ENCODE results near the gene MT2A. TPM values are rescaled to one million over a fixed set of nuclear protein-coding genes. Genes with fewer than 3 reads are reported as not detected.

The MT2A gene
- total and polyA plus RNA-seq, 2 of the 13 experiments (the other 11 are each of a cell fraction or from before 2014, with no cell fraction given), result 135 to 371 TPM

DNA sequence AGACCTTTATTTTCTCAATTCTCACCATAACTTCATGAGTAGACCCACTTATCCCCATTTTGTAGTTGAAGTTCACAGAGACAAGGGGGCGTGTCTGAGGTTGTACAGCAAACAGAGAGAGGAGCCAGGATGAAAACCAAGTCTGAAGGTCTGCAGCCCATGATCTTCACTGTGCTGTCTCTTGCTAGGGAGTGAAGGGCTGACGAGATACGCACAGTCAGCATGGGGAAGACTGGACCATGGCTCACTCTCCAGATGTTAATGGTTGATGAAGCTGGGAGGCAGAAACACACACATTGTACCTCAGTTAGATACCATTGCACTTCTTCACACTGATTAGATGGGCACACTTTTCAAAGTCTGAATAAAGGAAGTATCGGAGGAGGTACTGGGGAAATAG is 49.3 kb upstream of the MT2A start:
- peak; percentile 47 for FAIRE-seq
- POLR2A ChIA-PET, result no interaction called here

DNA sequence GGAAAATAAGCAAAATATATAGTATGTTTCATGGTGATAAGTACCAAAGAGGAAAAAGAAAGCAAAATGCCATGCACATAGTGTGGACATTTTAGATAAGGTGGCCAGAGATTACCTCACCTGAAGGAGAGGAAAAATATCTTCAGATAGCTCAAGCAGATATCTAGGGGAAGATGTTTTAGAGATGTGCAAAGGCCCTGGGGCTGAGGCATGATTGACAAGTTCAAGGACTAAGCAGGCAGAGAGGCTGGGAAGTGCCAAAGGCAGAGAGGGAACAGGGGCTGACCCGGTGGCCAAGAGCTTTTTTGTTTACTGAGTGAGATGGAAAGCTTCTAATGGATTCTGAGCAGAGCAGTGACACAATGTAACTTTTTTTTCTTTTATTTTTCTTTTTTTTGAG is 47.9 kb upstream of the MT2A start:
- ChIA-PET POLR2A (no interaction called here), CTCF (ENCODE audit: low intra/inter-chr PET ratio, low total read pairs) (no interaction called here)
- DNase-seq (ENCODE audit: low spot score) (no peak), ATAC-seq (no peak), FAIRE-seq (no peak)
- BruUV-seq (replicated peaks), result no TSS peak
- Histone ChIP-seq H4K20me1 (ENCODE audit: insufficient read depth, low read length) (no peaks in the 10 kb centered on the region), H3K9ac (ENCODE audit: insufficient read depth, low read depth, low read length) (no peak overlapping the region), H3K27ac (ENCODE audit: extremely low read length, insufficient read depth, low read length) (no peak overlapping the region), H2AFZ (ENCODE audit: low read length) (no peak overlapping the region), H3K79me2 (ENCODE audit: insufficient read depth, low read length) (no peaks in the 10 kb centered on the region), H3K4me1 (ENCODE audit: insufficient read depth, low read length) (peaks cover 40% of the 10 kb centered on the region), H3K9me3 (ENCODE audit: low read length) (no peaks in the 10 kb centered on the region), H3K36me3 (replicated peaks in 1 of 2; ENCODE audit: control insufficient read depth in 1 of 2, insufficient read depth in 2 of 2, low read length in 2 of 2) (no peaks in the 10 kb centered on the region), H3K4me2 (ENCODE audit: low read depth, low read length) (no peak overlapping the region), H3K4me3 (replicated peaks in 1 of 3; ENCODE audit: insufficient read depth in 1 of 3, low read depth in 2 of 3, low read length in 3 of 3) (no peak overlapping the region), H3K27me3 (ENCODE audit: control insufficient read depth in 1 of 2, insufficient read depth in 2 of 2, low read length in 2 of 2) (peaks cover 3 to 36% of the 10 kb centered on the region in 2 experiments; a peak in 3 of 5 replicates)
- intact Hi-C loops (cut with micrococcal nuclease; ENCODE audit: unreplicated experiment) (no loop called here), in situ Hi-C loops (cut with HindIII; ENCODE audit: extremely low pct_ligation_motif_present, low pct_unique_long_range_greater_than_20kb) (no loop called here)
- WGBS (ENCODE audit: low lambda C conversion rate), result 0% methylated on average over 1 of the region's 1 CpG
- TF ChIP-seq AHR (CRISPR knock-in tag; IDR thresholded peaks at IDR 0.05), result no peak
- TF ChIP-seq, protein P1, sequence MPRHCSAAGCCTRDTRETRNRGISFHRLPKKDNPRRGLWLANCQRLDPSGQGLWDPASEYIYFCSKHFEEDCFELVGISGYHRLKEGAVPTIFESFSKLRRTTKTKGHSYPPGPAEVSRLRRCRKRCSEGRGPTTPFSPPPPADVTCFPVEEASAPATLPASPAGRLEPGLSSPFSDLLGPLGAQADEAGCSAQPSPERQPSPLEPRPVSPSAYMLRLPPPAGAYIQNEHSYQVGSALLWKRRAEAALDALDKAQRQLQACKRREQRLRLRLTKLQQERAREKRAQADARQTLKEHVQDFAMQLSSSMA (CRISPR knock-in tag; IDR thresholded peaks at IDR 0.05), result no peak
- TF ChIP-seq, protein P2, sequence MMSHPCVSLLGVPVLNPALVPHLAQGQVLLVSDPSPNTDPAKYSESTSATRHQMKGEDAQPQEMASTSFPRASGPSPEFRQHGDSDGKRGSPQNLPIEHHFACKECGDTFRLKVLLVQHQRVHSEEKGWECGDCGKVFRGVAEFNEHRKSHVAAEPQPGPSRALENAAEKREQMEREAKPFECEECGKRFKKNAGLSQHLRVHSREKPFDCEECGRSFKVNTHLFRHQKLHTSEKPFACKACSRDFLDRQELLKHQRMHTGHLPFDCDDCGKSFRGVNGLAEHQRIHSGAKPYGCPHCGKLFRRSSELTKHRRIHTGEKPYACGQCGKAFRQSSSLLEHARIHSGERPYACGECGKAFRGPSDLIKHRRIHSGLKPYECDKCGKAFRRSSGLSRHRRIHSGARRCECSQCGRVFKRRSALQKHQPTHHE (CRISPR knock-in tag; IDR thresholded peaks at IDR 0.05; ENCODE audit: borderline replicate concordance), result no peak
- no peak for TF ChIP-seq CHD4 (IDR thresholded peaks at IDR 0.05; ENCODE audit: borderline replicate concordance, low read length)
- TF ChIP-seq, protein P3, sequence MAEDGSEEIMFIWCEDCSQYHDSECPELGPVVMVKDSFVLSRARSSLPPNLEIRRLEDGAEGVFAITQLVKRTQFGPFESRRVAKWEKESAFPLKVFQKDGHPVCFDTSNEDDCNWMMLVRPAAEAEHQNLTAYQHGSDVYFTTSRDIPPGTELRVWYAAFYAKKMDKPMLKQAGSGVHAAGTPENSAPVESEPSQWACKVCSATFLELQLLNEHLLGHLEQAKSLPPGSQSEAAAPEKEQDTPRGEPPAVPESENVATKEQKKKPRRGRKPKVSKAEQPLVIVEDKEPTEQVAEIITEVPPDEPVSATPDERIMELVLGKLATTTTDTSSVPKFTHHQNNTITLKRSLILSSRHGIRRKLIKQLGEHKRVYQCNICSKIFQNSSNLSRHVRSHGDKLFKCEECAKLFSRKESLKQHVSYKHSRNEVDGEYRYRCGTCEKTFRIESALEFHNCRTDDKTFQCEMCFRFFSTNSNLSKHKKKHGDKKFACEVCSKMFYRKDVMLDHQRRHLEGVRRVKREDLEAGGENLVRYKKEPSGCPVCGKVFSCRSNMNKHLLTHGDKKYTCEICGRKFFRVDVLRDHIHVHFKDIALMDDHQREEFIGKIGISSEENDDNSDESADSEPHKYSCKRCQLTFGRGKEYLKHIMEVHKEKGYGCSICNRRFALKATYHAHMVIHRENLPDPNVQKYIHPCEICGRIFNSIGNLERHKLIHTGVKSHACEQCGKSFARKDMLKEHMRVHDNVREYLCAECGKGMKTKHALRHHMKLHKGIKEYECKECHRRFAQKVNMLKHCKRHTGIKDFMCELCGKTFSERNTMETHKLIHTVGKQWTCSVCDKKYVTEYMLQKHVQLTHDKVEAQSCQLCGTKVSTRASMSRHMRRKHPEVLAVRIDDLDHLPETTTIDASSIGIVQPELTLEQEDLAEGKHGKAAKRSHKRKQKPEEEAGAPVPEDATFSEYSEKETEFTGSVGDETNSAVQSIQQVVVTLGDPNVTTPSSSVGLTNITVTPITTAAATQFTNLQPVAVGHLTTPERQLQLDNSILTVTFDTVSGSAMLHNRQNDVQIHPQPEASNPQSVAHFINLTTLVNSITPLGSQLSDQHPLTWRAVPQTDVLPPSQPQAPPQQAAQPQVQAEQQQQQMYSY (CRISPR knock-in tag; IDR thresholded peaks at IDR 0.05), result no peak
- no peak for TF ChIP-seq MXI1 (IDR thresholded peaks at IDR 0.05; ENCODE audit: borderline replicate concordance, low read depth, low read length)
- TF ChIP-seq ZMYM3 (CRISPR knock-in tag; IDR thresholded peaks at IDR 0.05), result peak; percentile 61; the same call in 1 of the 2 replicates

More for the DNA sequence above, 49.3 kb upstream of the MT2A start:
- DNase-seq (ENCODE audit: low spot score) (no peak), ATAC-seq (peak; percentile 51)
- Histone ChIP-seq H3K4me3 (replicated peaks in 1 of 3; ENCODE audit: insufficient read depth in 1 of 3, low read depth in 2 of 3, low read length in 3 of 3) (no peak overlapping the region), H3K4me2 (ENCODE audit: low read depth, low read length) (no peak overlapping the region), H3K79me2 (ENCODE audit: insufficient read depth, low read length) (no peaks in the 10 kb centered on the region), H2AFZ (ENCODE audit: low read length) (peak overlapping the region; percentile 4), H4K20me1 (ENCODE audit: insufficient read depth, low read length) (no peaks in the 10 kb centered on the region), H3K4me1 (ENCODE audit: insufficient read depth, low read length) (peaks cover 40% of the 10 kb centered on the region), H3K36me3 (replicated peaks in 1 of 2; ENCODE audit: control insufficient read depth in 1 of 2, insufficient read depth in 2 of 2, low read length in 2 of 2) (no peaks in the 10 kb centered on the region), H3K9ac (ENCODE audit: insufficient read depth, low read depth, low read length) (no peak overlapping the region), H3K27ac (ENCODE audit: extremely low read length, insufficient read depth, low read length) (no peak overlapping the region), H3K27me3 (ENCODE audit: control insufficient read depth in 1 of 2, insufficient read depth in 2 of 2, low read length in 2 of 2) (peaks cover 3 to 33% of the 10 kb centered on the region in 2 experiments; a peak in 4 of 5 replicates), H3K9me3 (ENCODE audit: low read length) (no peaks in the 10 kb centered on the region)
- 28% methylated on average over 4 of the region's 4 CpGs for WGBS (ENCODE audit: low lambda C conversion rate)
- CTCF ChIA-PET (ENCODE audit: low intra/inter-chr PET ratio, low total read pairs), result no interaction called here
- TF ChIP-seq MAFK (conservative IDR thresholded peaks at IDR 0.05 in 1 of 2, IDR thresholded peaks at IDR 0.05 in 1 of 2; ENCODE audit: low read length in 2 of 2), result peak; percentile 69 to 77
- TF ChIP-seq ZNF543 (CRISPR knock-in tag; IDR thresholded peaks at IDR 0.05), result no peak
- TF ChIP-seq MAFF (IDR thresholded peaks at IDR 0.05; ENCODE audit: low read depth, low read length), result peak; percentile 47; the same call in 1 of the 2 replicates
- BruUV-seq (replicated peaks), result no TSS peak
- intact Hi-C loops (cut with micrococcal nuclease; ENCODE audit: unreplicated experiment) (no loop called here), in situ Hi-C loops (cut with HindIII; ENCODE audit: extremely low pct_ligation_motif_present, low pct_unique_long_range_greater_than_20kb) (no loop called here)
